ENCODE measurements around the gene NOTCH4. TPM values are rescaled to one million over a fixed set of nuclear protein-coding genes. Genes with fewer than 3 reads are reported as not detected.

NOTCH4 gene
- total RNA-seq, 2 experiments from 2014 or later: 0.47 to 0.53 TPM

DNA sequence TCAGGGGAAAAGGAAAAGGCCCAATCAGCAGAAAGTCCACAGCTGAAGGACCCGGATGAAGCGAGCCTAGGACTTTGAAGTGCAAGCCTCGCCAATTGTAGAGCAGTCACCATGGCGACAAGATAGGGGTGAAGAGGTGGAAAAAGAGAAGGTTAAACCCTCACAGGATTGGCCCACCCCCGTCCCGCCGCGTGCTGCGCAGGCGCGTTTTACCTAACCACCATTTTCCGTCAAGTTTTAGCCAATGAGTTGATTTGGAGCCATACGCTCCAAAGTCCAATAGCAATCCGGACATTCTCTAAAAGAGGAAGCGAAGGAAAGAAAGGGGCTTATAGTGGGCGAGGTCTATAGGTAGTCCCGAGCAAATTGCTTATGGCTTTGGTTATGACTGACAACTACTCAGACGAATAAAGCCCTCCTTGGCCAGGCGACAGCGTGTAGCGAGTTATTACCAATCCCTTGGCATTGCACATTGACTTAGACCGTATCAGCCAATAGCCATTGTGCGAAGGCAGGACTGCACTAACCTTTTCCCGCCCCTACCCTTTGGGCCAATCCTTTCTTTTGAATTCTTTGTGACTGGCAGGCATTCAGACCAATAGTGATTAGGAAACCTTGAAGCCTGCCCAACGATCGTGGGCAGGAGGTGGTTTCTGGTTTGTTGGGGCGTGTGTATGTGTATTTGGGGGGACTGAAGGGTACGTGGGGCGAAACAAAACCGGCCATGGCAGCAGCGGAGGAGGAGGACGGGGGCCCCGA lies 45.9 kb downstream of the NOTCH4 start, which contains the start of gene RNF5:
Gene RNF5 (plus strand): TSS at position 618 of the 759 bp plus-strand sequence. CDS start 107 bp downstream, at position 725.
- DNase-seq (peak; percentile 83 to 99 (median 92)), ATAC-seq (ENCODE audit: poor library complexity) (peak; percentile 81)
- POLR2A ChIA-PET: interaction anchor here (0.9 to 8.1 kb wide), 10 partner anchors 9 to 794 kb away, joined by 3 to 242 read pairs (median 4); partner anchors contain the start of genes ATF6B, BAG6, FKBPL and GPSM3
- TF ChIP-seq, protein P1, sequence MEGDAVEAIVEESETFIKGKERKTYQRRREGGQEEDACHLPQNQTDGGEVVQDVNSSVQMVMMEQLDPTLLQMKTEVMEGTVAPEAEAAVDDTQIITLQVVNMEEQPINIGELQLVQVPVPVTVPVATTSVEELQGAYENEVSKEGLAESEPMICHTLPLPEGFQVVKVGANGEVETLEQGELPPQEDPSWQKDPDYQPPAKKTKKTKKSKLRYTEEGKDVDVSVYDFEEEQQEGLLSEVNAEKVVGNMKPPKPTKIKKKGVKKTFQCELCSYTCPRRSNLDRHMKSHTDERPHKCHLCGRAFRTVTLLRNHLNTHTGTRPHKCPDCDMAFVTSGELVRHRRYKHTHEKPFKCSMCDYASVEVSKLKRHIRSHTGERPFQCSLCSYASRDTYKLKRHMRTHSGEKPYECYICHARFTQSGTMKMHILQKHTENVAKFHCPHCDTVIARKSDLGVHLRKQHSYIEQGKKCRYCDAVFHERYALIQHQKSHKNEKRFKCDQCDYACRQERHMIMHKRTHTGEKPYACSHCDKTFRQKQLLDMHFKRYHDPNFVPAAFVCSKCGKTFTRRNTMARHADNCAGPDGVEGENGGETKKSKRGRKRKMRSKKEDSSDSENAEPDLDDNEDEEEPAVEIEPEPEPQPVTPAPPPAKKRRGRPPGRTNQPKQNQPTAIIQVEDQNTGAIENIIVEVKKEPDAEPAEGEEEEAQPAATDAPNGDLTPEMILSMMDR (IDR thresholded peaks at IDR 0.05): no peak
- H3K36me3 ChIP-seq (ENCODE audit: insufficient read depth, low read length): peaks cover 28% of the 10 kb centered on the region
- H3K4me3 Mint-ChIP-seq: peak within 1 kb of the TSS; percentile 91
- no peaks in the 10 kb centered on the region for H3K9me3 Mint-ChIP-seq
- no peaks in the 10 kb centered on the region for H3K27me3 Mint-ChIP-seq
- CTCF ChIA-PET: interaction anchor here (0.9 to 2.8 kb wide), 2 partner anchors 17 to 49 kb away, joined by 3 to 14 read pairs; no protein-coding TSS in a partner anchor
- H3K27me3 ChIP-seq (ENCODE audit: control insufficient read depth in 1 of 2, insufficient read depth in 2 of 2, low read length in 2 of 2): no peaks in the 10 kb centered on the region
- H3K27ac Mint-ChIP-seq: peak within 1 kb of the TSS; percentile 85
- H3K36me3 Mint-ChIP-seq (ENCODE audit: low read depth): peaks cover 53% of the 10 kb centered on the region
- peaks cover 79% of the 10 kb centered on the region for H3K4me1 ChIP-seq (ENCODE audit: insufficient read depth, low read length)
- H3K4me1 Mint-ChIP-seq (ENCODE audit: low read depth): peaks cover 65% of the 10 kb centered on the region
- intact Hi-C loops (cut with DNase I, micrococcal nuclease): loop anchor here (1.0 to 10.0 kb wide), 6 partner anchors 12 to 221 kb away; partner anchors contain the start of genes FKBPL (in 2 of the 2), DXO (in 1 of the 2), NELFE (in 1 of the 2) and PBX2 (in 1 of the 2)
- peak within 1 kb of the TSS; percentile 93 to 98 for H3K27ac ChIP-seq (ENCODE audit: low read depth in 1 of 2, low read length in 2 of 2)
- H3K4me3 ChIP-seq (ENCODE audit: low read length): peak within 1 kb of the TSS; percentile 91
- no peaks in the 10 kb centered on the region for H3K9me3 ChIP-seq (ENCODE audit: control insufficient read depth in 1 of 2, insufficient read depth in 1 of 2, low read length in 2 of 2)

DNA sequence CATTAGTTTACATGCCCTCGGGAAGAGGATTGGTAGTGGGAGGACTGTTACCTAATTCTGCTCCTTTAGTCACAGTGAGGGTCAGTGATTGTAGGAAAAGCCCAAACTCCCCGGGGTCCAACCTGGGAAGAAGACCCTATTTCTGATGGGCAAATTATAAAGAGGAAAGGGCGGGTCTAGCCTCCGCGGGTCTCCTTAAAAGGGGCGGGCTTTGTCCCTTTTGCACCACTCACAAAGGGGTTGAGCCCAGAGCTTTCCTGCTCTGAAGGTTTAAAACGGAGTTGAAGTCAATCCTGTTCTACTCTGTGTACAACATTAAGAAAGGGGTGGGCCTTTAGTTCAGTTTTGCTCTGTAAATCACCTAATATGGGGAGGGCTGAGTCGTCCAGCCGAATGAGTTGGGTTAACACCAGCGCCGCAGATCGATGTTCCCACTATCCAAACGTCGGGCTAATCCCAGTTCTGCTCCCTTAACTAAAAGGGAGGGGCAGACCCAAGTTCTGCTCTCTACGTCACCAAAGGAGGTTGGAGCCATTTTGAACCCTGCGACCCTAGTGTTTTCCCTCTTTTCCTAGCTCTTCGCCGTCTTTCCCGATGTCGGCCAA lies 46.6 kb downstream of the NOTCH4 start:
- Mint-ChIP-seq H3K36me3 (ENCODE audit: low read depth) (peaks cover 46% of the 10 kb centered on the region), H3K9me3 (no peaks in the 10 kb centered on the region), H3K27me3 (no peaks in the 10 kb centered on the region), H3K4me3 (peak overlapping the region; percentile 91), H3K27ac (peak overlapping the region; percentile 85), H3K4me1 (ENCODE audit: low read depth) (peaks cover 71% of the 10 kb centered on the region)
- ATAC-seq (ENCODE audit: poor library complexity) (peak; percentile 8), DNase-seq (peak in 6 of 14 experiments; percentile 27 to 63 (median 40))
- ChIA-PET POLR2A (interaction anchor here (0.9 to 8.1 kb wide), 9 partner anchors 8 to 795 kb away, joined by 3 to 242 read pairs (median 4); partner anchors contain the start of genes ATF6B, BAG6, FKBPL and GPSM3), CTCF (interaction anchor here (0.9 to 2.8 kb wide), 2 partner anchors 18 to 48 kb away, joined by 3 to 14 read pairs; no protein-coding TSS in a partner anchor)
- peak overlapping the region; percentile 91 for H3K4me3 ChIP-seq (ENCODE audit: low read length)
- intact Hi-C loops (cut with DNase I, micrococcal nuclease): loop anchor here (1.0 to 10.0 kb wide), 3 partner anchors 47 to 220 kb away; partner anchors contain the start of genes FKBPL (in 2 of the 2), DXO (in 1 of the 2), NELFE (in 1 of the 2) and SKIC2 (in 1 of the 2)
- no peaks in the 10 kb centered on the region for H3K9me3 ChIP-seq (ENCODE audit: control insufficient read depth in 1 of 2, insufficient read depth in 1 of 2, low read length in 2 of 2)
- no peaks in the 10 kb centered on the region for H3K27me3 ChIP-seq (ENCODE audit: control insufficient read depth in 1 of 2, insufficient read depth in 2 of 2, low read length in 2 of 2)
- peaks cover 76% of the 10 kb centered on the region for H3K4me1 ChIP-seq (ENCODE audit: insufficient read depth, low read length)
- H3K27ac ChIP-seq (ENCODE audit: low read depth in 1 of 2, low read length in 2 of 2): peak overlapping the region; percentile 93 to 98
- peaks cover 22% of the 10 kb centered on the region for H3K36me3 ChIP-seq (ENCODE audit: insufficient read depth, low read length)
- TF ChIP-seq, protein P1 (IDR thresholded peaks at IDR 0.05): no peak

All from CD4-positive, alpha-beta T cell (primary cell).